Measurements from ENCODE around the gene FXN.

FXN gene

DNA sequence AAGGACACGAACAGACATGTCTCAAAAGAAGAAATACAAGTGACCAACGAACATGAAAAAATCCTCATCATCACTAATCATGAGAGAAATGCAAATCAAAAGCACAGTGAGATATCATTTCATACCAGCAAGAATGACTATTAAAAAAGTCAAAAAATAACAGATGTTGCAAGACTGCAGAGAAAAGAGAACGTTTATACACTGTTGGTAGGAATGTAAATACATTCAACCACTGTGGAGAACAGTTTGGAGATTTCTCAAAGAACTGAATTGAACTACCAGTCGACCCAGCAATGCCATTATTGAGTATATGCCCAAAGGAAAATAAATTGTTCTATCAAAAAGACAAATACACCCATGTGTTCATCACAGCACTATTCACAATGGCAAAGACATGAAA is 45.7 kb downstream of the FXN start:
- H3K9me3 ChIP-seq (ENCODE audit: severe bottlenecking): peaks cover 5% of the 10 kb centered on the region
- no peaks in the 10 kb centered on the region; the same call in 1 of the 2 replicates for H3K36me3 ChIP-seq
- TF ChIP-seq, protein P1, sequence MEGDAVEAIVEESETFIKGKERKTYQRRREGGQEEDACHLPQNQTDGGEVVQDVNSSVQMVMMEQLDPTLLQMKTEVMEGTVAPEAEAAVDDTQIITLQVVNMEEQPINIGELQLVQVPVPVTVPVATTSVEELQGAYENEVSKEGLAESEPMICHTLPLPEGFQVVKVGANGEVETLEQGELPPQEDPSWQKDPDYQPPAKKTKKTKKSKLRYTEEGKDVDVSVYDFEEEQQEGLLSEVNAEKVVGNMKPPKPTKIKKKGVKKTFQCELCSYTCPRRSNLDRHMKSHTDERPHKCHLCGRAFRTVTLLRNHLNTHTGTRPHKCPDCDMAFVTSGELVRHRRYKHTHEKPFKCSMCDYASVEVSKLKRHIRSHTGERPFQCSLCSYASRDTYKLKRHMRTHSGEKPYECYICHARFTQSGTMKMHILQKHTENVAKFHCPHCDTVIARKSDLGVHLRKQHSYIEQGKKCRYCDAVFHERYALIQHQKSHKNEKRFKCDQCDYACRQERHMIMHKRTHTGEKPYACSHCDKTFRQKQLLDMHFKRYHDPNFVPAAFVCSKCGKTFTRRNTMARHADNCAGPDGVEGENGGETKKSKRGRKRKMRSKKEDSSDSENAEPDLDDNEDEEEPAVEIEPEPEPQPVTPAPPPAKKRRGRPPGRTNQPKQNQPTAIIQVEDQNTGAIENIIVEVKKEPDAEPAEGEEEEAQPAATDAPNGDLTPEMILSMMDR (IDR thresholded peaks at IDR 0.05; ENCODE audit: low read depth, low read length): no peak
- H3K4me3 ChIP-seq (ENCODE audit: low read depth, low read length): no peak overlapping the region
- H3K27me3 ChIP-seq (ENCODE audit: insufficient read depth, low read depth, severe bottlenecking): no peaks in the 10 kb centered on the region
- no peak for DNase-seq
- no peak overlapping the region for H3K27ac ChIP-seq

DNA sequence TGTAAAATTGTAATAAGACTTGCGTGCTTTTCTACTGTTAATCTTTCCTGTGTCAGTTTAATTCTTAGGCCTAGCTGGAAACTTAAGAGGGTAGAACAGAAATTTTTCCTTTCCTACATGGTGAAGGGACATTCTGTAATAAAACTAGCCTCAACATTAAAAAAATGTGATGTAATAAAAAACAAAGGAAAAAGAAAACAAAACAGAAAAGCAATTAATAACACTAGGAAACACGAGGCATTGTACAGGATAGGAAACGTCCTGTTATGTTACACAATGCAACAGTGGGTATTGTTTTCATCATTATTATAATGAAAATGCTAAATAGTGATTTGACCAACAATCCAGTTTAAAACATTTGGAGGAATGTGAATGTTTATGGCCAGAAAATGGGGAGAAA is 47.8 kb downstream of the FXN start:
- Histone ChIP-seq H3K9me3 (ENCODE audit: severe bottlenecking) (peaks cover 5% of the 10 kb centered on the region), H3K36me3 (no peaks in the 10 kb centered on the region; the same call in 1 of the 2 replicates), H3K27me3 (ENCODE audit: insufficient read depth, low read depth, severe bottlenecking) (no peaks in the 10 kb centered on the region), H3K27ac (no peak overlapping the region), H3K4me3 (ENCODE audit: low read depth, low read length) (no peak overlapping the region)
- TF ChIP-seq, protein P1 (IDR thresholded peaks at IDR 0.05; ENCODE audit: low read depth, low read length): no peak
- DNase-seq: no peak

DNA sequence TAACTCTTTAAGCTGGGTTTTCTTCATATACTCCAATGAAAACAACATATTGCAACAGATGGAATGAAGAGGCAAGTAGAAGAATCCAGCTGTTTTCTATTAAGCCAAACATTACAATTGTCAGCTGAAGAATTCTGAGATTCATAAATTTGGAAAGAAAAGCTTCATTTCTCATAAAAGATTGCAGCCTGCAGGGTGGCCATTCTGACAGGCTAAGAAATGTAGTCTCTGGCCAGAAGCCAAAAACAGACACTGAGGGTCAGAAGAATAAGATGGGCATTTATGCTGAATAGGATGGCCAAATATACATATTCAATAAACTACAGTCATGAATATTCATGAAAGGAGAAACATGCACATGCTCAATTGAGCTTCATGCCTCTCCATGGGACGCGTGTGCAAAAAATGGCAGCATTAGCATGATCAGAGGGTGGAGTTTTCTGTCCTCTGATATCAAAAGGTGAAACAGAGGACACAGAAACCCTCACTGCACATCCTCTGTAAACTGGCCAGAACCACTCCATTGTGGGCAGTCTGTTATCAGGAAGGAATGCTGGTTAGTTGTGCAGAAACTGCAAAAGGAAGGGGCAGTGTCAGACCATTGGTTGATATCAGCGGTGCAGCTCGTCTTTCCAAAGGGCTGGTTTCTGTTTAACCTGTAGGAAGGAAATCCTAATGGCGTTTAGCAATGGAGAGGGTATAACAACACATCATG is 50.2 kb downstream of the FXN start:
- peaks cover 5% of the 10 kb centered on the region for H3K9me3 ChIP-seq (ENCODE audit: severe bottlenecking)
- no peak overlapping the region for H3K4me3 ChIP-seq (ENCODE audit: low read depth, low read length)
- H3K36me3 ChIP-seq: no peaks in the 10 kb centered on the region; the same call in 1 of the 2 replicates
- TF ChIP-seq, protein P1 (IDR thresholded peaks at IDR 0.05; ENCODE audit: low read depth, low read length): no peak
- no peak overlapping the region for H3K27ac ChIP-seq
- DNase-seq: no peak
- no peaks in the 10 kb centered on the region for H3K27me3 ChIP-seq (ENCODE audit: insufficient read depth, low read depth, severe bottlenecking)

DNA sequence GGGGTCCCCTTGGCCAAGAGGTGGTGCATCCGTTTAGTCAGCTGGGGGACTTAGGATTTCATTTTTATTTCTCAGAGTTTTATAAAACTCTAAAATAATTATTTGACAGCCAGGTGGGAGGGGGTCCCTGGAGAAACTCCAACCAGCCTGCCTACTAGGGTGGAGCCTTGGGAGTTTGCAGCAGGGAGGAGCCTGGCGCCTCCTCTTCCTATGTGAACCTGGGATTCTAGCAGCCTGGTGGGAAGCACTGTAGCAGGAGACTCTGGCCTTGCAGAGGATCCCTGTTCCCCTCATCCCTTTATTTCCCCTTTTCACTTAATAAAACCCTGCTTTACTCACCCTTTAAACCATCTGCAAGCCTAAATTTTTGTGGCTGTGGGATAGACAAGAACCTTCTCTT is 50.8 kb downstream of the FXN start:
- no peak overlapping the region for H3K4me3 ChIP-seq (ENCODE audit: low read depth, low read length)

DNA sequence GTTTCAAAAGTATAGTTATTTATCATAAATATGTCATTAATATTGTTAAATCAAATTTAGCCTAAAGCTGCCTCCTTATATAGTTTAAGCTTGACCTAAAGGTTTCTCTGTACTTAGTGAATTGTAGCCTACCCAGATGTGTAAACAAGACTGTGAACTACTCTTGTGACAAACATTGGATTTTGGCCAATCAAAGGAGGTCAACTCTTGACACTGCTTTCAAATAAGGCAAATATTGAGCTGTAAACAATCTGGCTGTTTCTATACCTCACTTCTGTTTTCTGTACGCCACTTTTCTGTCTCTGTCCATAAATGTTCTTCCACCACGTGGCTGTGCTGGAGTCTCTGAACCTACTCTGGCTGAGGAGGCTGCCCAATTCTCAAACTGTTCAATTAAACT is 51.2 kb downstream of the FXN start:
- Histone ChIP-seq H3K4me3 (ENCODE audit: low read depth, low read length) (no peak overlapping the region), H3K27me3 (ENCODE audit: insufficient read depth, low read depth, severe bottlenecking) (no peaks in the 10 kb centered on the region), H3K9me3 (ENCODE audit: severe bottlenecking) (no peaks in the 10 kb centered on the region), H3K27ac (no peak overlapping the region), H3K36me3 (no peaks in the 10 kb centered on the region; the same call in 1 of the 2 replicates)
- TF ChIP-seq, protein P1 (IDR thresholded peaks at IDR 0.05; ENCODE audit: low read depth, low read length): no peak
- no peak for DNase-seq

More for the DNA sequence above, 50.8 kb downstream of the FXN start:
- Histone ChIP-seq H3K36me3 (no peaks in the 10 kb centered on the region; the same call in 1 of the 2 replicates), H3K27me3 (ENCODE audit: insufficient read depth, low read depth, severe bottlenecking) (no peaks in the 10 kb centered on the region), H3K9me3 (ENCODE audit: severe bottlenecking) (peaks cover 4% of the 10 kb centered on the region), H3K27ac (no peak overlapping the region)
- DNase-seq: no peak
- TF ChIP-seq, protein P1 (IDR thresholded peaks at IDR 0.05; ENCODE audit: low read depth, low read length): no peak

DNA sequence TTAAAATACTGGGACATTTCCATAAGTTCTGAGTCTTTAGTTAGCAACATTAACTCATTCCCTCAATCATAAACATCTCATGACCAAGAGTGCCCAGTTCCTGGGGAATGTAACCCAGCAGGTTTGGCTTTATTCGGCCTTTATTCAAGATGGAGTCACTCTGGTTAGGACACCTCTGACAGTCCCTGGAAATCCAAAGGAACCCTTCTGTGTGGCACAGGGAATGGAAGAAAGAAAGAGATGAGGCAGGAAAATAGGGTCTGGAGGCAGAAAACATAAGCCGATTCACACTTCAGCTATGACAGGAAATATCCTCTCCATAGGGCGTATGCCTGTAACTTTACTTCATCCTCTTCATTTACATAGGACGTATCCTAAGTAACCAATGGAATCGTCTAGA is 53.5 kb downstream of the FXN start:
- DNase-seq: no peak
- Histone ChIP-seq H3K27me3 (ENCODE audit: insufficient read depth, low read depth, severe bottlenecking) (no peaks in the 10 kb centered on the region), H3K36me3 (no peaks in the 10 kb centered on the region), H3K27ac (no peak overlapping the region), H3K4me3 (ENCODE audit: low read depth, low read length) (no peak overlapping the region), H3K9me3 (ENCODE audit: severe bottlenecking) (no peaks in the 10 kb centered on the region)
- TF ChIP-seq, protein P1 (IDR thresholded peaks at IDR 0.05; ENCODE audit: low read depth, low read length): no peak
